SK-N-MC (cell line): Measurements from ENCODE around the gene TIMM23B.
"Not testable (repeated sequence)": the region's sequence is repeated elsewhere in the genome, so short reads cannot be mapped to it uniquely, and the experiment has no call there.

Experiments
- EZH2 ChIP-seq: fragments of 200-600 bp; sonication (generic); IDR thresholded peaks from one replicate; pipeline ENCODE4 v1.6.1; 2017; ENCODE audit warnings: antibody characterized with exemption
- POLR2AphosphoS5 ChIP-seq: IDR thresholded peaks from 2 replicates; pipeline ENCODE4 v1.6.1; 2012; ENCODE audit warnings: mild to moderate bottlenecking, low read depth, low read length, borderline replicate concordance

- TF ChIP-seq POLR2AphosphoS5, EZH2: not testable (repeated sequence)
Observed at GRCh38 chr10:50020451-50021024, 78.7 kb downstream of the TIMM23B start.
